Osteoblast (primary cell): ENCODE data around the gene SERPINB6. TPM values are rescaled to one million over a fixed set of nuclear protein-coding genes. Genes with fewer than 3 reads are reported as not detected.

ENCODE experiments used
- DNase-seq: peaks from one replicate; pipeline ENCODE4 v3.0.0; 2011; ENCODE audit warnings: low spot score, mixed read lengths; ENCODE audit not compliant: insufficient read length; ENCODE audit errors: missing footprints
- H2AFZ ChIP-seq: 2 replicates; pipeline ENCODE4 v1.6.0; 2011; ENCODE audit warnings: mild to moderate bottlenecking, low read length
- H3K27ac ChIP-seq: 2 replicates; pipeline ENCODE4 v1.5.1; 2011; ENCODE audit warnings: mild to moderate bottlenecking, low read depth, low read length, moderate library complexity
- H3K27me3 ChIP-seq: 2 replicates; pipeline ENCODE4 v1.6.0; 2012; ENCODE audit warnings: mild to moderate bottlenecking, control low read depth, inconsistent platforms, low read length, moderate library complexity; ENCODE audit not compliant: insufficient read depth
- H3K36me3 ChIP-seq: 2 replicates; pipeline ENCODE4 v1.5.1; 2011; ENCODE audit warnings: mild to moderate bottlenecking, low read length, control low read depth, moderate library complexity; ENCODE audit not compliant: insufficient read depth
- H3K4me1 ChIP-seq: 2 replicates; pipeline ENCODE4 v1.5.1; 2011; ENCODE audit warnings: mild to moderate bottlenecking, low read length, control low read depth, moderate library complexity; ENCODE audit not compliant: insufficient read depth
- H3K4me2 ChIP-seq: 2 replicates; pipeline ENCODE4 v1.6.0; 2011; ENCODE audit warnings: mild to moderate bottlenecking, low read length; ENCODE audit not compliant: insufficient read depth
- H3K4me3 ChIP-seq: fragments of 200-600 bp; sonication (generic); 3 replicates; pipeline ENCODE4 v1.5.1; 2012; ENCODE audit warnings: mild to moderate bottlenecking, low read length, inconsistent platforms; ENCODE audit not compliant: insufficient read depth
- H3K79me2 ChIP-seq: 2 replicates; pipeline ENCODE4 v1.6.0; 2012; ENCODE audit warnings: mild to moderate bottlenecking, low read length, control low read depth, inconsistent platforms; ENCODE audit not compliant: insufficient read depth
- H3K9me3 ChIP-seq: 2 replicates; pipeline ENCODE4 v1.5.1; 2011; ENCODE audit warnings: low read depth, low read length, control low read depth
- H4K20me1 ChIP-seq: 2 replicates; pipeline ENCODE4 v1.6.0; 2012; ENCODE audit warnings: mild to moderate bottlenecking, low read length, control low read depth; ENCODE audit not compliant: insufficient read depth
- total RNA-seq: library from RNA; depleted of rRNA; stranded (reverse); fragments of >200 nt; gene quantifications from 2 replicates; pipeline ENCODE4 v1.2.3, GENCODE V29; 2012
- TF ChIP-seq, protein P1 (sequence below): IDR thresholded peaks from 2 replicates; pipeline ENCODE4 v1.5.1; 2011; ENCODE audit warnings: mild to moderate bottlenecking, low read depth, low read length, moderate library complexity; ENCODE audit errors: extremely low read depth

Gene SERPINB6
- total RNA-seq, 1 donor = 83.2 TPM

DNA sequence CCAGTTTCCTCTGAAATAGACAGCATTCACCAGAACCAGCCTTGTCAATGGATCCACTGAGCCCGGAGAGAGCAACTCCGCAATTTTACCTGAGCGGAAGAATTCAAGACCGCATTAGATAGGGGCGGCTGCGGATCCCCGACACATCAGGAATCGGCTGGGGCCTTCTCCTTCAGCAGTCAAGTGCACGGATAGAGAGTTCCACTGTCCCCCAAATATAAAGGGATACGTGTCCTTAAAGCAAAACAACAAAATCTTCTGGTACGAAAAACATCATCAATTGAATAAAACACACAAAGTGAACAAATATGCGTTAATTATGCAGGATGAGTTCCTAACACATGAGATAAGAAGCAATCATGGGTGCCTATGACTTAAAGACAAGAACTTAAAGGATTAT lies 18.3 kb downstream of the SERPINB6 start:
- peak overlapping the region; percentile 60 for H3K4me2 ChIP-seq
- H3K79me2 ChIP-seq = peaks cover 32% of the 10 kb centered on the region
- H2AFZ ChIP-seq = peak overlapping the region; percentile 71
- no peaks in the 10 kb centered on the region for H4K20me1 ChIP-seq
- TF ChIP-seq, protein P1, sequence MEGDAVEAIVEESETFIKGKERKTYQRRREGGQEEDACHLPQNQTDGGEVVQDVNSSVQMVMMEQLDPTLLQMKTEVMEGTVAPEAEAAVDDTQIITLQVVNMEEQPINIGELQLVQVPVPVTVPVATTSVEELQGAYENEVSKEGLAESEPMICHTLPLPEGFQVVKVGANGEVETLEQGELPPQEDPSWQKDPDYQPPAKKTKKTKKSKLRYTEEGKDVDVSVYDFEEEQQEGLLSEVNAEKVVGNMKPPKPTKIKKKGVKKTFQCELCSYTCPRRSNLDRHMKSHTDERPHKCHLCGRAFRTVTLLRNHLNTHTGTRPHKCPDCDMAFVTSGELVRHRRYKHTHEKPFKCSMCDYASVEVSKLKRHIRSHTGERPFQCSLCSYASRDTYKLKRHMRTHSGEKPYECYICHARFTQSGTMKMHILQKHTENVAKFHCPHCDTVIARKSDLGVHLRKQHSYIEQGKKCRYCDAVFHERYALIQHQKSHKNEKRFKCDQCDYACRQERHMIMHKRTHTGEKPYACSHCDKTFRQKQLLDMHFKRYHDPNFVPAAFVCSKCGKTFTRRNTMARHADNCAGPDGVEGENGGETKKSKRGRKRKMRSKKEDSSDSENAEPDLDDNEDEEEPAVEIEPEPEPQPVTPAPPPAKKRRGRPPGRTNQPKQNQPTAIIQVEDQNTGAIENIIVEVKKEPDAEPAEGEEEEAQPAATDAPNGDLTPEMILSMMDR = no peak
- peaks cover 10% of the 10 kb centered on the region for H3K4me1 ChIP-seq
- no peaks in the 10 kb centered on the region for H3K9me3 ChIP-seq
- H3K27me3 ChIP-seq = no peaks in the 10 kb centered on the region
- no peak for DNase-seq
- peaks cover 47% of the 10 kb centered on the region for H3K36me3 ChIP-seq
- peak overlapping the region; percentile 48 for H3K27ac ChIP-seq
- H3K4me3 ChIP-seq = peak overlapping the region; percentile 26

DNA sequence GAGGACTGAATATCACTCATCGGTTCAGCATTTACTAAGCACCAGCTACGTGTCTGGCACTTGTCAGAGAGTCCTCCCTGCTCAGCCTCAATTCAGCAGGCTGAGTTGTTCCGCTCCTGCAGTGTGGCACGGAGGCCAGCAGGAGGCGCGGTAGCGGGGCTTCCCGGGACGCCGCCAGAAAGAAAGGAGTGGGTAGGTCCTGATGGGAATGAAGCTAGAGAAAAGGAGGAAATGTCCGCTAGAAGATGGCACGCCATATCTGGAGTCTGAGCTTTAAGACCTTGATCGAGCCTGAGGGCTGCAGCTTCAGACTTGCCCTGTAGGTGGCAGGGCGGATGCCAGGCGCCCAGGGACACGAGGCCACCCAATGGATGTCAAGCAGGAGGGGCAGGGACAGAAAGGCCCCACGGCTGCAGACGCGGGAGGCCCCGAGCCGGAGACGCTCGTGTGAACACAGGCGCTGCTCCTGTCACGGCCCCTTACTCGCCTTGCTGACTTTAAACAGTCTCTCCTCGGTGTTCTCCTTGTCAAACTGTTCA lies 18.7 kb downstream of the SERPINB6 start:
- peaks cover 27% of the 10 kb centered on the region for H3K79me2 ChIP-seq

DNA sequence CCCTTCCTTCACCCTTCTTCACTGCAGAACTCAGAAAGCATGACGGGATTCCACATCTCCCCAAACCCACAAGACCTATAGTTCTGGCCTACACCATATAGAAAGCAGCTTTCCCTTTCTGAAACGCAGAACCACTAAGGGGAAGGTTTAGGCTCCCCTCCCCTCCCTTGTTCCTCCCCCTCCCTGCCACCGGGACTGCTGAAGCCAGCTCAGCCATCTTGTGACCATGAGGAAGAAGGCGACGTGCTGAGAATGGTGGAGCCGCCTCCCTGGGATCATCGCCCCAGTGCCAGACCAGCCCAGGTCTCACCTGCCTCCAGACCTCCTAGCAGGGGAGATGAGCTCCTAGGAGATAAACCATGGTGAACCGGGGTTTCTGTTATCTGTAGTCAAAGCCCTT lies 19.6 kb downstream of the SERPINB6 start:
- DNase-seq = no peak
- H3K27ac ChIP-seq = peak overlapping the region; percentile 1
- no peak overlapping the region for H3K4me3 ChIP-seq
- H3K79me2 ChIP-seq = peaks cover 18% of the 10 kb centered on the region
- H4K20me1 ChIP-seq = no peaks in the 10 kb centered on the region
- TF ChIP-seq, protein P1 = no peak
- H3K36me3 ChIP-seq = peaks cover 42% of the 10 kb centered on the region
- no peak overlapping the region for H3K4me2 ChIP-seq
- H3K4me1 ChIP-seq = peaks cover 7% of the 10 kb centered on the region
- no peaks in the 10 kb centered on the region for H3K27me3 ChIP-seq
- no peaks in the 10 kb centered on the region for H3K9me3 ChIP-seq
- H2AFZ ChIP-seq = no peak overlapping the region

More for the DNA sequence above, 18.7 kb downstream of the SERPINB6 start:
- peak overlapping the region; percentile 60 for H3K4me2 ChIP-seq
- H3K27ac ChIP-seq = peak overlapping the region; percentile 48
- no peaks in the 10 kb centered on the region for H3K9me3 ChIP-seq
- peaks cover 10% of the 10 kb centered on the region for H3K4me1 ChIP-seq
- TF ChIP-seq, protein P1 = peak; percentile 100
- peak overlapping the region; percentile 26 for H3K4me3 ChIP-seq
- H2AFZ ChIP-seq = peak overlapping the region; percentile 71
- peak; percentile 96 for DNase-seq
- H3K36me3 ChIP-seq = peaks cover 46% of the 10 kb centered on the region
- no peaks in the 10 kb centered on the region for H4K20me1 ChIP-seq
- H3K27me3 ChIP-seq = no peaks in the 10 kb centered on the region

DNA sequence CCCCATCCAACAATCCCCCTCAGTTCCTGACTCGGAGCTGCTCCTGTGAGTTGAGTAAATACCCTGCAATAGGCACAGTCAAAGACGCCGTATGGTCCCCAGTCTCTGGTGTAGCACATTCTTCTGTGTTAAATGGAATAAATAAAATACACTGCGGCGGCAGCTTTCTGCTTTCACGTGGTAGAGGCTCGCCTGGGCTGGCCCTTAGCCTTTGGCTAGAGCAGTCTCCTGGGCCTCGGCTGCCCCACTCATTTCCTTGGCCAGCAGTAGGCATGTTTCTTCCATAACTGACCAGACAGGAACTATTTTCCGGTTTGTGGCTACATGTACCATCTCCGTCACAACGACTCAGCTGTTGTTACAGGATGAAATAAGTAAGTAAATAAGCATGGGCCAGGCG lies 20.7 kb downstream of the SERPINB6 start:
- TF ChIP-seq, protein P1 = no peak

More for the DNA sequence above, 20.7 kb downstream of the SERPINB6 start:
- Histone ChIP-seq H3K4me1 (peaks cover 7% of the 10 kb centered on the region), H3K27ac (no peak overlapping the region), H3K27me3 (no peaks in the 10 kb centered on the region), H3K36me3 (peaks cover 37% of the 10 kb centered on the region), H3K4me3 (no peak overlapping the region), H3K4me2 (no peak overlapping the region), H2AFZ (no peak overlapping the region), H4K20me1 (no peaks in the 10 kb centered on the region), H3K79me2 (peaks cover 12% of the 10 kb centered on the region), H3K9me3 (no peaks in the 10 kb centered on the region)
- no peak for DNase-seq
